ENCODE measurements around the gene YJEFN3.

Gene YJEFN3

DNA sequence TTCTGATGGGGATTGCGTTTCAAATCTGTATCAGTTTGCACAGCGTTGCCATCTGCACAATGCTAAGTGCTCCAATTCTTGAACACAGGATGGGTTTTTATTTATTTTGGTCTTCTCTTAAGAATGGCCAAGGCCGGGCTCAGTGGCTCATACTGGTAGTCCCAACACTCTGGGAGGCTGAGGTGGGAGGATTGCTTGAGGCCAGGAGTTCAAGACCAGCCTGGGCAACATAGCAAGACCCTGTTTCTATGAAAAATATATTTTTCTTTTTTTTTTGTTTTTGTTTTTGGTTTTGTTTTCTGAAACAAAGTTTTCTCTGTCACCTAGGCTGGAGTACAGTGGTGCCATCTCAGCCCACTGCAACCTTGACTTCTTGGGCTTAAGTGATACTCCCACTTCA lies 5.5 kb upstream of the YJEFN3 start:
- no peak for DNase-seq (ENCODE audit: low read depth in 2 of 2)

DNA sequence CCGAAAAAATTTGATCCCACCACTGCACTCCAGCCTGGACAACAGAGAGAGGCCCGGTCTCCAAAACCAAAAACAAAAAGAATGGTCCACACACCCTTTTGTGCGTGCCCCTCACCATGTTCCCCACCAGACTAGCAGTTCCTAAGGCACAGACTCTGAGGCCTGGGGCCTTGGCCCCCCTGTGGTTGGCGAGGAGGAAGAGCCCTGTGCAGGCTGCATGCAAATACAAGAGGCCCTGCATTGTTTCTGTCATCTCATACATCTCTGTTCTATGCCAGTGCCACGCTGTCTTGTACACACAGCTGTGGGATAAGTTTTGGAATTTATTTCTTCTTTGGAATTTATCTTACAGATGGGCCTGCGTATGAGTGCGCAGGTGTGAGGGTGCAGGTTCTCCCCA lies 4.7 kb upstream of the YJEFN3 start:
- DNase-seq (ENCODE audit: low read depth in 2 of 2) = no peak

DNA sequence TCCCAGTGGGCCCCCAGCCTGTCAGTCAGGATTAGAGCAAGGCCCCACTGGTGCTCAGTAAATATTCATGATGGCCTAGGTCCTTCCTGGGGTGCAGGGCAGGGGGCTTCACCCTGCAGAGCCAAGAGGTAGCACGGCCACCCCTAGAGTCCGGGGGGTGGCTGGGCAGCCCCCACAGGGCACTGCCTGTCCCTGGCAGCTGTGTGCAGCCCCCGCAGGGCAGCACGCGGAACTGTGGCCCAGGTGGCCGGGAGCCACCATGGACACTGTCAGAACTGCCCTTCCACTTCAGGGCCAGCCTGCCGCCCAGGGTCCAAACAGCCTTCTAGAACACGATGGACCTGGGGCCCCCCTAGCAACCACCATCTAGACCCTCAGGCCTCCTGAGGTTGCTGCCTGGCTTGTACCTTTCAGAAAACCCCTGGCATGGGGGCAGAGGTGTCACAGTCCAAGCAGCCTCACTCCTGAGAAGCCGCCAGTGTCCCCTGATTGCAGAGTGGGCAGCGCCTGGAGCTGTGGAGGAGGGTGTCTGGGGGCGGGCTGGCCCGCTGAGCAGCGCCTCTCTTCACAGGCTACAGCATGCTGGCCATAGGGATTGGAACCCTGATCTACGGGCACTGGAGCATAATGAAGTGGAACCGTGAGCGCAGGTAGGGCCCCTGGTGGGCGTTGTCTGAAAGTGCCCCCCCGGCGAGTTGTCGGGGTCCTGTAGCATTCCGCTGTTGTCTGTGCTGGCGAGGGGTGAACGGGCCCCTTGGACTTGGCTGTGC lies 2.9 kb upstream of the YJEFN3 start:
- DNase-seq (ENCODE audit: low read depth in 2 of 2) = no peak

DNA sequence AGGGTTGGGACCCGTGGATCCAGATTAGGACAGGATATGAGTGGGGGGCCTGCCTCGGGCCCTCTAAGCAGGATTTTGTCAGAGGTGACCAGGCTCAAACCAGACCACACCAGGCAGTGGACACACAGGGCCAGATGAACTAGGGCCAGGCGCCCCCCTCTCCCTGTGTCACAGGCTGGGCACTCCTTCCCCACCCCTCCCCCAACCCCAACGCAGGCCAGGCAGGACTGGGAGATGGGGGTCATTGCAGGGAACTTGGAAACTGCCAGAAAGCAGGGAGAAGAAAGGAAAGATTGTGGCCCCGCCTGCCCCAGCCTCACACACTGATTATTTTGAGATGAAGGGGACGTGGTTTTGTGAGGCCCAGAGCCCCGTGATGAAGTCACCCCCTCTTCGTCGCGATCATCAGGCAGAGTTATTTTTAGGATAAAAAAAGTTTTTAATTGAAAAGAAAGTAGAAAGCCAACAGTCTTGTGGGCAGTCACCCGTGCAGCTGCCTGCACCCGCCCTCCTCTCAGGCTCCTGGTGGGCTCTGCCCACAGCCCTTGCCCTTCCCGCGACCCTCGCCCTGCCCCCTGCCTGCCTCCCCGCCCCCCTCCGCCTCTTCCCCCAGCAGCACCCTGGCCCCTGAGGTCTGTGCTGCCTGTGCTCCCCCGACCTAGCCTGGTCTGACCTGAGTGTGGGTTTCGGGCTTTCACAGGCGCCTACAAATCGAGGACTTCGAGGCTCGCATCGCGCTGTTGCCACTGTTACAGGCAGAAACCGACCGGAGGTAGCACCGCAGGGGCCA lies 1.9 kb upstream of the YJEFN3 start:
- DNase-seq (ENCODE audit: low read depth in 2 of 2) = no peak

DNA sequence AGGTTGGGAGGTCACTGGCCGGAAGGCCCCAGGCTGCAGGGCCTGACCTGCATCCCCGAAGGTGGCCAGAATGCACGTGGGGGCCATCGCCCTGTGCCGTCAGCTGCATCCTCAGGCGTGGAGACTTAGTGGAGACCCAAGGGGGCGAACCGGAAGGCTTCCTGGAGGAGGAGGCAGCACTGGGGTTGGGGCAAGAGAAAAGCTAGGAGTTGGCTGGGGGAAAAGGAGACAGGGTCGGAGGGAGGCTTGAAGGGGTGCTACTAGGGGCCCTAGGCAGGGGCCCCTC lies 1.4 kb upstream of the YJEFN3 start:
- no peak for DNase-seq (ENCODE audit: low read depth in 2 of 2)

DNA sequence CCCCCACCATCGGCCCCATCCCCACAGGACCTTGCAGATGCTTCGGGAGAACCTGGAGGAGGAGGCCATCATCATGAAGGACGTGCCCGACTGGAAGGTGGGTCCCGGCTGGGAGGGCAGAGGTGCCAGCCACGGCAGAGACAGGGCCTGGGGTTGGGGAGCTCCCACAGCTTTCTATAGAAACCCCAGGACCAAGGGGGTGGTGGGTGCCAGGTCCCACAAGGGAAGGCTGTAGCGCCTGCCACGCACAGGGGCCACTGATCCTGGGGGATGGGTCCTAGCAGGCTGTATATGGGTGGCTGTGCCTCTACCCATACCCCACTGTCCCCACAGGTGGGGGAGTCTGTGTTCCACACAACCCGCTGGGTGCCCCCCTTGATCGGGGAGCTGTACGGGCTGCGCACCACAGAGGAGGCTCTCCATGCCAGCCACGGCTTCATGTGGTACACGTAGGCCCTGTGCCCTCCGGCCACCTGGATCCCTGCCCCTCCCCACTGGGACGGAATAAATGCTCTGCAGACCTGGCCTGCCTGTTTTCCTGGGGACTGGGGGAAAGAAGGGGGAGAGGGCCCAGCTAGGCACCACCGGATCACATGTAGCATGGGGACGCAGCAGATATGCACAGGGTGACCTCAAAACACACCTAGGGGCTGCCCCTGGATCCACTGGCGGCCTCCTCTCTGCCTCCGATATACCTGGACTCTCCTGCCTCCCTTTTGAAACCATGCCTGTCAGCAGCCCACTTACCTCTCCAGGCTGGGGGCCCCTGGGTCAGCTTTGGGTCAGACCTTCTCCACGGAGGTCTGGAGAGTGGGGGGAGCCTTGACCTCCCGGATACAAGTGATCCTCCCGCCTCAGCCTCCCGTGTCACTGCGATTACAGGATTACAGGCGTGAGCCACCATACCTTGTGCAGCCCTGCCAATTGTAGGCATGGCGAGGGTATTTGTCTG lies 761 bp upstream of the YJEFN3 start:
- DNase-seq (ENCODE audit: low read depth in 2 of 2) = no peak

DNA sequence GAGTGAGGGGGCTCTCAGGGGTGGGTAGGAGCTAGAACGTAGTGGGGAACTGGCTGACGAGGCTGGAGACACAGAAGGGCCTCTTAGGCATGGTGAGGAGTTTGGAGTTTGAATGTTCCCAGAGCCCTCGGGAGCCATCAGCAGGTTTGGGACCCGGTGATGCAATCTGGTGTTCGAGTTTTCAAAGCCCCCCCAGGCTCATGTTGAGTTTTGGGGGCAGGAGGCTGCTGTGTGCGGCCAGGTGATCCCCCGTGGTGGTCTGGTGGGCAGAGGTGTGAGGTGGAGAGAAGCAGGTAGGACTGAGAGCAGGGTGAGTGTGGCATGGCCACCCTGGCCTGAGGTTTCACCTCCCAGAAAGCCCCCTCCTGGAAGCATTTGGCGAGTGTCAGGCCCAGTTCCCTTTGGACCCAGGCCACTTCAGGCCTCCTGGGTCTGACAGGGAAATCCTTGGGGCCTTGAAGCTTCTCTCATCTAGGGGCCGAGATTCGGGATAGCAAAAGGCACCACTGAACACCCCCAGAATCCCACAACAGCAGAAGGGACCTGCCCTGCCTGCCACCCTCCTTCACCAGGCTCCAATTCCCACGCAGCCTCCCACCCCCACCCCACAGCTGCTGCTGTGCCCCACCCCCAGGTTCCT lies 1.2 kb downstream of the YJEFN3 start:
- no peak for DNase-seq (ENCODE audit: low read depth in 2 of 2)

DNA sequence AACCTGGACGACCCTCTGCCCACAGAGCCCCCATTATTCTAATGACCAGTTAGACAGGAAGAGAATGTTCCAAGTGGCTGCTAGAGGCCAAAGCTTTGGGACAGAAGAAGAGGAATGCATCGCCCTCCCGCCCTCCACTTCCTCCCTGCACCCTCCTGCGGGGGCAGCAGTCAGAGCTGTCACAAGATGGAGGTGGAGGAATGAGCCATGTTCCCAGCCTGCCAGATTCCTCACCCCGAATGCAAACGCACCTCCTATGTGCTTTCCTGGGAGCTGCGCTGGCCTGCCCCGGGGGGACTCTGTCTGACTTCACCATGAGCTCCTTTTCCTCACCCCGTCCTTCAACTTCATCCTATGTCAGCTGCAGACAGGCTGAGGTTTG lies 1.7 kb downstream of the YJEFN3 start:
- DNase-seq (ENCODE audit: low read depth in 2 of 2) = no peak

DNA sequence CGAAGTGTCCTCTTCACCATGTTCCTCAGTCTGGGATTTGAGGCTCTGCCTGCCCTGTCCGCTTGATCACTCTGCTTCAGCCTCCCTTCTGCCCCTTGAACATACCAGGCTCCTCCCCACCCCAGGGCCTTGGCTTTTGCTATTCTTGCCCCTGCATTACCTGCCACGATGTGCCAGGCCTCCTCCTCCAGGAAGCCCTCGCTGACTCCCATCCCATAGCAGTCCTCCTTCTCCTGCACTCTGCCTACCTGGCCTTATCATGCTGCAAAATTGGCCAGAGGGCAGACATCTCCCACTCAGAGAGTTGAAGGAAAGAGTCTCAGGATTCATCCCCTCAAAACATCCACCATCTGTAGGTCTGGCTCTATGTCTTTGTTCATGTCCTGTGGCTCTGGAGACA lies 2.2 kb downstream of the YJEFN3 start:
- DNase-seq (ENCODE audit: low read depth in 2 of 2) = no peak

DNA sequence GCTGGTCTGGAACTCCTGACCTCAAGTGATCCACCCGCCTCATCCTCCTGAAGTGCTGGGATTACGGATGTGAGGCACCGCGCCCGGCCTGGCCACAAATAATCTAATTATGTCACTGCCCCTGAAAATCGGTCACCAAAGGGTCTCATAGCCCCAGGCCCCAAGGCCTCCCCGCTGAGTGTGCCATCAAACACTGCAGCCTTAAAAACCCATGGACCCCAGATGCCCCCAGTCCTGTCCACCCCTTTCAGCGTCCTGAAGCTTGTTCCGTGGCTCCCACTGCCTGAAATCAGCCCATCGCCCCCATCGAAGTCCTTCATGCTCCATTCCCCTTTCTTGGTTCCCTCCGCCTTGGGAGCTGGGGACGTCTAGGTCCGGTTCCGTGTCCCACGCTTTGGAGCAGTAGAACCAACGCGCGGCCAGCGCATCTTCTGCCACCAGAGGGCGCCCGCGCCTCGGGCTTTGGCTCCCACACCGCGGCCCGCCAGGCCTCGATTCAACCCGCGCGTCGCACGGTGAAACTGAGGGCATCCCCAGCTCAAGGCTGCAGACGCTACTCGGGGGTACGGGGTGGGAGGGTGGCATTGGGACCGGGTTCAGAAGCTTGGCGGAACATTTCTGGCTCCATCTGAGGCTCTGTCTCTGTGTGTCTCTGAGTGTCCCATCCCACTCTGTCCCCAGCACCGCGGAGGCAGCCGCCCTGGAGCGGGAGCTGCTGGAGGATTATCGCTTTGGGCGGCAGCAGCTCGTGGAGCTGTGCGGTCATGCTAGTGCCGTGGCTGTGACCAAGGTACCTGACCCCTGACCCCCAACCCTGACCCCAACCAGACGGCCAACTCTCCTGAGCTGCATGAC lies 3.5 kb downstream of the YJEFN3 start:
- DNase-seq (ENCODE audit: low read depth in 2 of 2) = peak; percentile 71 to 81

DNA sequence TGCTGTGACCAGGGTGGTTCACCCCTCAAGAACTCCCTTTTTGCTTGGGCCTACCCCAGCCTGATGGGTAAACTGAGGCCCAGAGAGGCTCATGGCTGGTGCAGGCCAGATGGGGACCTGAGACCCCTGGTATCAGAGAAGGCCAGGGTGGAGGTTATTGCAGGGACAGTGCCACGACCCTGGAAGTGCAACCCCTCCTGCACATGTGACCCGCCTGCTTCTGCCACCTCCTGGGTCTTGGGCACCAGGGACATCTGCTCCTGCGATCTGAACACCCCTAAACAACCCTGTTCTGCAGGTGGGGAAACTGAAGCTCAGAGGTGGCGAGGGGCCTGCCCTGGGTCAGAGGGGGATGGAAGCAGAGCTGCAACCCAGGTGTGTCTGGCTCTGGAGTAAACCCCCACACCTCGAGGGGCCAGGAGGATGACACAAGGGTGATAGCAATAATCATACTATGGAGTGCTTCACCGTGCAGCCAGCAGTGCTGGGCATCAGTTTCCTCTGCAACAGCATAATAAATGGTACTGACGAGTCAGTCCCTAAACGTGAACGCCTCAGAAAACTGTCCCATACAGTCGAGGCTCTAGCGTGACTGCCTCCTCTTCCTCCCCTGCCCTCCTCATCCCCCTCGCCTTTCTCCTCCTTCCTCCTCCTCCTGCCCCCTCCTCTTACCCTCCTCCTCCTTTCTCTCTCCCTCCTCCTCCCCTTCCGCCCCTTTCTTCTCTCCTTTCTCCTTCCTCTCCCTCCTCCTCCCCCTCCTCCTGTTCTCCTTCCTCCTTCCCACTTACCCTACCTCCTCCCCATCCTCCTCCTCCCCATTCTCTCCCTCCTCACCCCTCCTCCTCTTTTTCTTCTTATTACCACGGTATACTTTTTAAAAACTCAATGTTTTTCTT lies 4.3 kb downstream of the YJEFN3 start:
- DNase-seq (ENCODE audit: low read depth in 2 of 2) = no peak

DNA sequence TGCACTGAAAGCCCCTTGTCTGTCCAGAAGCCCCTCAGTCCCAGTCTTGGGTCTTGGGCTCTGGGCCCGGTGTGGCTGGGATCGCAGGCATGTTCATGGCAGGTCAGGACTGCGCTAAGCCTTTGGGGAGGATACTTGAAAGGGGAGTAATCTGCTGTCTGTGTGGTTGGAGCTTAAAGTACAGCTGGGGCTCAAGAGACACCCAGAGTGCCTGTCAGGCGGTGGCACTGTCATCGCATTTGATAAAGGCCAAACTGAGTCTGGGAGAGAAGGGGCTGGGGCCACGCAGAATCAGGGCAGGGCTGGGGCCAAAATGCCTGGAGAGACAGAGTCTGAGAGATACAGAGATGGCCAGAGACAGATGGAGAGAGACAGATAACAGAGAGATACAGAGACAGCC lies 5.1 kb downstream of the YJEFN3 start:
- no peak for DNase-seq (ENCODE audit: low read depth in 2 of 2)

DNA sequence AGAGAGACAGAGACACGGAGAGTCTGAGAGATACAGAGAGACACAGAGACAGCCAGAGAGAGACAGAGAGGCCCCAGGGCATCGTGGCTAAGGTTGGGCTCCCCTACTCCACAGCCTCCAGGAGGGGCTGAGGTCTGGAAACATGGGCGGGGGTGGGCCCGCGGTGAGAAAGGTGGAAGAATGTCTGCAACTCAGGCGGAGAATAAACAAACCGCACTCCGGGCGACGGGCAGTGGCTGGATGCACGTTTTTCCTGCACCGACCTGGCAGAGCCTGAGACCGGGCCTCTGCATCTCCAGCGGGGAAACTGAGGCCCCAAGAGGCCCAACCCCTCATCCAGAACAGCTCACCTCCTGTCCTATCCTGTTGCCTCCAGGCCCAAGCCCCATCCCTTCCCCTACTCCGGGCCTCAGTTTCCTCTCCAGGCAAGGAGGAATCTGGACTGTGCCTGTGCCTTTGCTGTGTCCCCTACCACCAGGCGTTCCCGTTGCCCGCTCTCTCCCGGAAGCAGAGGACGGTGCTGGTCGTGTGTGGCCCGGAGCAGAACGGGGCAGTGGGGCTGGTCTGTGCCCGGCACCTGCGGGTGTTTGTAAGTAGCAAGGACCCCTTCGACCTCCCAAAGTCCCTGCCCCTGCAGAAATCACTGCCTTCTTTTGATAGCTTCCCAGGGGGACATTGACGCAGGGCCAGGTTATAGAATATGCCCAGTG lies 6.0 kb downstream of the YJEFN3 start:
- no peak for DNase-seq (ENCODE audit: low read depth in 2 of 2)

DNA sequence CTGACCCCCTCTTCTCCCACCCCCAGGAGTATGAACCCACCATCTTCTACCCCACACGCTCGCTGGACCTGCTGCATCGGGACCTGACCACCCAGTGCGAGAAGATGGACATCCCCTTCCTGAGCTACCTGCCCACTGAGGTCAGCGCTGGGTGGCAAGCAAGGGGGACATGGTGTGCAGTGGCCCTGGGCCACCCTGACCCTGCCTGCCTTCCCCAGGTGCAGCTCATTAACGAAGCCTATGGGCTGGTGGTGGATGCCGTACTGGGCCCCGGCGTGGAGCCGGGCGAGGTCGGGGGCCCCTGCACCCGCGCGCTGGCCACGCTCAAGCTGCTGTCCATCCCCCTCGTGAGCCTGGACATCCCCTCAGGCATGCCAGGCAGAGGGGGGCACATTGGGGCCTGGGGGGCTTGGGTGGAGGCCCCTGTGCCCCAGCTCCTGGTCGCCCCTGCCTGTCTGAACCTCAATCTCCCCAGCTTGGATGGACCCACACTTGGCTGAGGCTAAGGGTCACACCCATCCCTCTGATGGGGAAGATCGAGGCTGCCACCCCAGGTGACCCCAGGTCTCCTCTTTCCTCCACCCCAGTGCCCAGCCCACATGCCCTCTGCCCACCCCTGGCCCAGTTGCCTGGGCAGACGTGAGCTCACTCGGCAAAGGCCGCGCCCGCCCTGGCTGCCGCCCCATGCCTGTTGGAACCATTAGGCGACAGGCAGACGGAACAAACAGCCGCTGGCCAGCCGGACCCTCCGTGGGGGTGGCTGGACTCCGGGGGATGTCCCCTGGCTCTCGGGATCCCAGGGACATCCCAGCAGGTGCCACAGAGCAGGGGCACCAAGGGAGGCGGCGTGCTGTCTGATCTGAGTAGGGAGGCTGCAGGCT lies 6.8 kb downstream of the YJEFN3 start:
- DNase-seq (ENCODE audit: low read depth in 2 of 2) = no peak

DNA sequence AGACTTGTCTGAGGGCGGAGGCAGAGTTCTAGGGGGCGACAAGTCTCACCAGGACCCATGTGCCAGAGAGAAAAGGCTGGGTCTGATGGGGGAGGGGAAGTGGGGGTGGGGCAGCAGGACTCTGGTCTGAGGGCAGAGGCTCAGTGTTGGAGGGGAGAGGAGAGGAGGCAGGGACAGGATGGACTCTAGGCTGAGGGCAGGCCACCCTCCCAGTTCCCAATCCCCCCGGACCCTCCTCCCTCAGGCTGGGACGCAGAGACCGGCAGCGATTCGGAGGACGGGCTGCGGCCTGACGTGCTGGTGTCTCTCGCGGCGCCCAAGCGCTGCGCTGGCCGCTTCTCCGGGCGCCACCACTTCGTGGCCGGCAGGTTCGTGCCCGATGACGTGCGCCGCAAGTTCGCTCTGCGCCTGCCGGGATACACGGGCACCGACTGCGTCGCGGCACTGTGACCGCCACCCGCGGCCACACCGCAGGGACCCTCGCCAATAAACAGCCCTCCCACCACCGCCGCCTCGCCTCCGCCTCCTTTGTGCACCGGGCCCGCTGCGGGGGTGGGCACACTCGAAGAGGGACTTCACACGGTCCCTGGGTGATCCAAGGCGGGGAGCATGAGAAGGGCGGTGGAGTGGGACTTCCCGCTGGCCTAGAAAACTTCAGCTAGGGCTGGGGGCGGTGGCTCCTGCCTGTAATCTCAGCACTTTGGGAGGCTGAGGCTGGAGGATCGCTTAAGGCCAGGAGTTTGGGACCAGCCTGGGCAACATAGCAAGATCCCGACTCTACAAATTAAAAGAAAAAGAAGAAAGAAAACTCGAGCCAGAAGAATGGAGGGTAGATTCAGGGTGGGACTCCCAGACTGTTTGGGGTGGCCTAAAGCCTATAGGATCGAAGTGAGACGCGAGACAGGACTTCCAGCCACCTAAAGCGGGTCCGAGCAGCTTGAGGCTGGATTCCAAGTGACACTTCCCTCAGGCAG lies 8.7 kb downstream of the YJEFN3 start:
- DNase-seq (ENCODE audit: low read depth in 2 of 2) = no peak

DNA sequence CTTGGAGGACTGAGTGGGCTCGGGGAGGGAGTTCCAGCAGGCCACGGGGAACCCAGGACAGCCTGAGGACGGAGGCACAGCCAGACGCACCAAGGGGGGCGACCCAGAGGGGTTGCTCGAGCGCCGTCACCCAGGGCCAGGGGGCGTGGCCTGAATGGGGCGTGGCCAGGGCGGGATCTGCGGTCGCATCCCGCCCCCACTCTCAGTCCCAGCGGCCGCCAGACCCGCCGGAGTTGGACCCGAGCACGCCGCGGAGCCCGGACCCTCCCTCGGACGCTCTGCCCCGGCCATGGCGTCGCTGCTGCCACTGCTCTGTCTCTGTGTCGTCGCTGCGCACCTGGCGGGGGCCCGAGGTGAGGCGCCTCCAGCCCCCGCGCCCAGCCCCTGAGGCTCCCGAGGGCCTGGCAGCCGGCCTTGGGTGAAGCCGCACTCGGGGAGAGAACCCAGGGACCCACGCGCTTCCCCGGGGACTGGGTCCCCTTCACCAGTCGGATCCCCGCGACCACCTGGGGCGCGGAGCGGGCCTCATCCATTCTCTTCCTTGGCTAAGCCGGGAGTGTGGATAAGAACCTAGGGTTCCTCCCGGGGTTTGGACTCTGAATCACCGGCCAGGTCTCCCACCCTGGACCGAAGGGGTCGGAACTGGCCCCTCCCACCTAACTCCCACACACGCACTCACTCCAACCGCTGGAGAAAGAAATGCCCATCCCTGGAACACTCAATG lies 9.5 kb downstream of the YJEFN3 start, which contains the start of gene CILP2:
Gene CILP2 (plus strand): TSS at position 205 of the 724 bp plus-strand sequence. CDS start 85 bp downstream, at position 290.
- DNase-seq (ENCODE audit: low read depth in 2 of 2) = no peak

All from stimulated activated CD4-positive, alpha-beta T cell treated with anti-CD3 and anti-CD28 coated beads, Interleukin-12 subunit alpha, Interleukin-12 subunit beta, amount 100 ng/mL, for 24 hours (primary cell).